ENCODE results near the gene FNTB.
A peak's percentile ranks its signal among the peaks of the same experiment; 100 is the strongest.

FNTB gene

DNA sequence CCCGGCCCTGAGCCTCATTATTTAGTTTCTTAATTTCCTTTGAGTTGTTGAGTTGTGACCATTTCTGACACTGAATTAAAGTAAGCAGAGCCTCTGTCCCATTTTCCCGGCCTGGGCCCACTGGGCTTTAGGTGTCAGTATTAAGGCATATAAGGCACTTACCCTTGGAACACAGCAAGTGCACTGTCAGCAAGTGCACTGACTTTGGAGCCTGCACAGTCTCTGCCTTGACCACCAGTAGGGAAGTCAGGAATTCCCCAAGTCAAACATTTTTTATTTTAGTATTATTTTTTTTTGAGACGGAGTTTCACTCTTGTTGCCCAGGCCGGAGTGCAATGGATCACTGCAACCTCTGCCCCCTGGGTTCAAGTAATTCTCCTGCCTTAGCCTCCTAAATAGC is 59.0 kb downstream of the FNTB start:
- DNase-seq (ENCODE audit: low read depth, low spot score) = no peak

DNA sequence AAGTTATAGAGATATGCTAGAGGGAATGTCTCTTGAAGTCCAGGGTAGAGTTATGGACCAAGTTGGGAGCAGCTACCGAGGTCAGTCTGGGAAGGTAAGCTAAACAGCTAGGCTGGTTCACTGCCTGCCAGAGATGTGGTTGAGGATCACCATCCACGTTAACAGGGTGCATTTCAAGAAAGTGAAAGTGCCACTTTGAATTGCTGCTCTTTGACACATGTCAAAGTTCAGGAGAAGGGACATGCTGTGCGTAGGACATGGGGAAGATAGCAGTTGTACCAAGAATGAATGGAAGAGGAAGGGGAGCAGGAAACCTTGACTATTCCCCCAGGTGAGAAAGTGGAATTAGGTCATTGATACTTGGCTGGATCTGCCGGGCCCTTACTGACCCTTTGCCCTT is 66.1 kb downstream of the FNTB start:
- DNase-seq (ENCODE audit: low read depth, low spot score) = no peak

DNA sequence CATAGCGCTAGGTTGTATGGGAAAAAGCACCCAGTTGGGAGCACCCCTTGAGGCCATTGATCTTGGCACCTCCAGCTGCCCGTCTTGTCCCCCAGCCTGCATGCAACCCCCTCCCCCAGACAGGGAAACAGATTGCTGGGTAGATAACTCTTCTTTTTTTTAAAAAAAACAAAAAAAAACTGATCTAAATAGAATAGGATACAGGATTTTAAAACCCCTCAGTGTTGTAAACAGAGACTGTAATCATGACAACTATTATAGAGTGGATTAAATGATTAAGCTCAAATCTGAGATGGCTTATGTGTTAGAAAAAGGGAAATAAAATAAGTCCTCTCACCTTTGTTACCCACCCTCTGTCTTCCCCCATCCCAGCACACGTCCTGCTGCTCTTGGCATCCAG is 66.8 kb downstream of the FNTB start:
- DNase-seq (ENCODE audit: low read depth, low spot score) = no peak

DNA sequence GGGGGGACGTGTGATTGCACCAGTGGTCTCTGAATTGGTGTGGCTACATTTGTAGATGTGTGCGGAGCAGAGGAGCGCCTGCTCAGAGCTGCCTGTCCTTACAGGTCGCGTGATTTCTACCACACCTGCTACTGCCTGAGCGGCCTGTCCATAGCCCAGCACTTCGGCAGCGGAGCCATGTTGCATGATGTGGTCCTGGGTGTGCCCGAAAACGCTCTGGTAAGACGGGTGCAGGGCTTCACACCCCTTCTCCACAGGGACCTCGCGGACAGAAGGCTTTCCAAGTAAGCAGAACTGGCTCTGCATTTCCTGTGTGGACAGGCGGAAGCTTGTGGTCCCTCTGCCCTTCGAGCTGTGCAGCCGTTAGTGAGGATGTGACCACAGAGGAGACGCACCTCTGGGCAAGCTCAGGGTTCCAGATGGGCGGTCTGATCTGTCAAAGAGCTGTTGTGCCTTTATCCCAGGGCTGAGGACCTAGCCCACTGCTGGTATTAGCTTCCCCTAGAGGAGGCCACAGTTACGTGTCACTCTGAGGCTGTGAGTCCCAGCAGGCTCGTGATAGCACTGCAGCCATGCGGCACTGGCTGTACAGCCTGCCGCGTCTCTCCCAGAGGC is 67.9 kb downstream of the FNTB start:
- DNase-seq (ENCODE audit: low read depth, low spot score) = no peak

DNA sequence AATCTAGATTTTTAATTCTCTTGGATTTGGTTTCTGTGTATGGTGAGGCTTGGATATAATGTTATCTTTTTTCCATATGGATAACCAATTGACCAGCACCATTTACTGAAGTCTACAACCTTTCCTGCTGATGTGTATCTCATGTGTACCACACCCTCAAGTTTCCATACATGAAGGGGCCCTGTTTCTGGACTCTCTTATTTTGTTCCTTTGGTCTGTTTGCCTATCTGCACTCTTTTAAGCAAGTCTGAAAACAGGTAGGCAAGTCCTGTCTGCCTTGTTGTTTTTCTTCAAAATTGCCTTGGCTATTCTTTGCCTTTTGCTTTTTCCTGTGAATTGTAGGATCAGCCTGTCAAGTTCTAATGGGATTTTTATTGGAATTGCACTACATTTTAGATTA is 71.0 kb downstream of the FNTB start:
- DNase-seq (ENCODE audit: low read depth, low spot score) = no peak

DNA sequence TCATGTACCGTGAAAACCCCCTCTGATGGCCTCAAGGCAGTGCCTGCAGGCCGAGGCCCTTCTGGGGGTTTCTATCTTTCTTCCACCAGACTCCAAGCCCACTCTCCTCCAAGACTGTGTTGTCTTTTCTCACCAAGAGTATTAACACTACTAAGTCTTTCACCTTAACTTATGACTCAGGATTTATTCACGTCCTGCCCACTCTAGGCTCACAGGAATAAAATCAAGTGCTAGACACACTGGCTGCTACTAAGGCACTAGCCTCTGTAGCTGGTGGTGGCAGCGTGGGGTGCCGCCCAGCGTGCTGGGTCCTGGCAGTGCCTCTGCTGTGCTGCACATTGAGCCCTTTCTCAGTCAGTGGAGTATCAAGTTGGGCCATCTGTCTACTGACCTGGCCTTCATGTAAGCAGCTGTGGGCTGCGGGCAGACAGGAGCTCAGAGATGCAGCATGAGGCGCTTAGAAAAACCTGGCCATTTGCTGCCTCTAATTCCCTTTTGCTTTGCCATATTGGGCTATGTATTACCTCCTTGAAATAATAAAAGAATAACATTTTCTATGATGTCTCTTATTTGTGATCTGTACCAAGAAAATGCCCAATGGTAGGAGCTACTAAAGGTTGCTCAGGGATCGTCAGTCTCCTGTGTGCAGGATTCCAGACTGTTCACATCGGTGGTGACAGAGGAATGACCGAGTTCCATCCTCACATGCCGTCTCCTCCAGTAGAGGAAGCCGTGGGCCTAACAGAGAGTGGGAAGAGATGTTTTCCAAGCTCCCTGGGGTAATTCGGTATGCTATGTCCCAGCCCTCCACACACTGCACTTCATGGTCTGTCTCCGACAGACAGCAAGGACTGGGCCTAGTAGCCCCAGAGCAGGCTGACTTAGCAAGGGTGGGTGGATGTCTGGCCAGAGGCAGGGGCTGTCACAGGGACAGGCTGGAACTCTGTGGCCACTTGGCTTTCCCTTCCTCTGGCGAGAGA is 75.7 kb downstream of the FNTB start:
- DNase-seq (ENCODE audit: low read depth, low spot score) = no peak

DNA sequence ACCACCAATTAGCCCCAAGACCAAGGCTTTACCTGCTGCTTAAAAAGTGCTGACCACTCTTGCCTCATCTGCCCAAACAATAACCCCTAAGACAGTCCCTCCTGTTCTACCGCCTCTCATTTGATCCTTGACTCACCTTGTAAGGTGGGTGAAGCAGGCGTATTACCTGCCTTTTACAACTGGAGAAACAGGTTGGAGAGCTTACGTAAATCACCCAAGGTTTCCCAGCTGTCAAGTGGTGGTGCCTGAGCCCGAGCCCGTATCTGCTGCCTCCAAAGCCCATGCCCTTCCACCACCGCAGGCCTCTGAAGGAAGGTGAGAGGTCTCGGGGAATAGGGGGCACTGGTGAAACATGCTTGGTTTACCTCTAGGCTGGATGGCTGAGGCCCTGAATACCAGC is 79.0 kb downstream of the FNTB start:
- no peak for DNase-seq (ENCODE audit: low read depth, low spot score)

DNA sequence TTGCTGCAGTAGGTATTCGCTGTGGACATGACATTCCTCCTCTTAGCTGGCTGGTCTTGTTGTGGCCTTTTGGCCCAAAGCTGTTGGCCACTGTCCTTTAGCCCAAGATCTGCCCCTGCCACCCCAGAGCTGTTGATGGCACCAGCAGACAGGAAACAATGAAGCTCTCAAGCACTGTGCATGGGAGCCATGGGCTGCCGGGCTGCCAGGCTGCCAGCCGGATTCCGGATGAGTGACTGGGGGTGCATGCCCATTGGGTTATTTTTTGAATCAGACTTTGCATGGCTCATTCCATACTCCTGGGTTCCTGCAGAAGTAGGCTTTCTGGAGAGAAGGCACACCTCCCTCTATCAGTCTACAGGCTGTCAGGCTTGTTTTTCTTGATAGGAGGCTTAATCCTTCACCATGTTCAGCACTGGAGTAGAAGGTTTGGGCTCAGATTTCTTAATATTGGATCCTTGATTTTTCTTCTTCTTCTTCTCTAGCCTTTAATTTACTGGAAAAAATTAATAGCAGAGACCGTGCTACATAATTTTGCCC is 83.2 kb downstream of the FNTB start:
- DNase-seq (ENCODE audit: low read depth, low spot score) = no peak

DNA sequence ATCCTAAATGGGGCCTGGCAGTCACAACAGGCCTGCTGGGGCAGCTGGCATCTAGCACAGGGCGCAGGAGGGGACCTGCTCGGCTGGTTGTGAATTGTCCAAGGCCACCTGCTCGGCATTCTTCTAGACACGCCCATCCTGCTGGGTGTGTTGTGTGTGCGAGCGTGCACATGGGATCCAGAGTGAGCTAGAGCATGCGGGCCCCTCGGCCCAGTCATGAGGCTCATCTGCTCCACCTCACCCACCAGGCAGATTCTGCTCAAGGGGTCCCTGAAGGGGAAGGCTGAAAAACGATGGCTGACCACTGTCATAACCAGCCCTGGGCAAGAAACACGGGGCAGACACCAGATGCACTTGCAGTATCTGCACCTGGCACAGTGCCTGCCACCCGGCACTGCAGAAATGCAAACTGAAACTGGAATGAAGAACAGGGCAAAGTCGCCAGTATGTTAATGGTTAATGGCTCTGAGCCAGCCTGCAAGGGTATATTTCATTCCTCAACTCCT is 83.8 kb downstream of the FNTB start:
- DNase-seq (ENCODE audit: low read depth, low spot score) = peak; percentile 17

DNA sequence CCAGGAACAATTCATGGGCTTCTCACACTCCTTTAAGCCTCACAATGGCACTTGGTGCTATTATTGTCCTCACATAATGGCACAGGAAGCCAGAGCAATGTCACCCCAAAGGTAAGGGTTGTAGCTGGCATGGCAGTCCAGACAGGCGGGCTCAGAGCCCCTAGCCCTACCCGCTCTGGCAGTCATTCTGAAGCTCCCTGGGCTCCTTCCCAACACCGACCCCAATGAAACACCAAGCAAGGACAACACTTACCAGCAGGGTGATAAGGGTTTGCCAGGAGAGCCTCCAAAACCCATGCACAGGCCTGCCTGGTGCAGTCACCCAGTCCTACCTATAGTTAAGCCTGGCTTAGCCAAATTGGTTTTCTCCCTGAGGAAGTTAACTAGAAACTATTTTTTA is 84.8 kb downstream of the FNTB start:
- DNase-seq (ENCODE audit: low read depth, low spot score) = no peak

DNA sequence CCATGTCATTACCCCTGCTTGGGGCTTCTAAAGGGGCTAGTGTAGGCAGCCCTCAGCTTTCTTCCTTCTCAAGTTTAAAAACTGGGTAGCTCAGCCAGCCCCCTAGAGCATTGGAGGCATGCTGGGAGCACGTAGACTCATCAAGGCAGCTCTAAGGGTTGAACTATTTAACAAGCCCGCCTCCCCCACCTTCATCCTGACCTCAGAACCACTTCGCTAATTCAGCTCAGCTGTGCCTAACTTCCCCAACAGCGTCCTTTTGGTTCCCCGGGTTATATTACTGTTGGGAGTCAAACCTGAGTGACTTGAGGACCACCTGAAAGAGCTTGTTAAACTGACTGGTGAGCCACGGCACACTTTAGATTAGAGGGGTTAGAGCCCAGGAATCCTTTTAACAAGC is 85.6 kb downstream of the FNTB start:
- no peak for DNase-seq (ENCODE audit: low read depth, low spot score)

DNA sequence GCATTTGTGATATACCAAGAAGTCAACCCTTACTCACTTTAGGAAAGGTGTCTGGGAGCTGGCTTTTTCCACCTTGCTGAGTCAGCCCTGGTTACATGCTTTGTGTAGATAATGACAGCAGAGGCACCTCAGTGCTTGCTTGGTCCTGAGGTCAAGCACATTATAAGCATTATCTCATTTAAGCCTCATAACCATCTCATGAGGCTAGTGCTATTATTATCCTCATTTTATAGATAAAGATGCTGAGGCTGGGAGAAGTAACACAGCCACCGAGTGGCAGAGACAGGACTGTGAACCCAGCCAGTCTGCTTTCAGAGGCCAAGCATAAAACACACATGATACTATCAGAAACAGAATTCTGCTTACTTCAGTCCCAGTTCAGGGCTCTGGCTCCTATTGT is 86.2 kb downstream of the FNTB start:
- no peak for DNase-seq (ENCODE audit: low read depth, low spot score)

DNA sequence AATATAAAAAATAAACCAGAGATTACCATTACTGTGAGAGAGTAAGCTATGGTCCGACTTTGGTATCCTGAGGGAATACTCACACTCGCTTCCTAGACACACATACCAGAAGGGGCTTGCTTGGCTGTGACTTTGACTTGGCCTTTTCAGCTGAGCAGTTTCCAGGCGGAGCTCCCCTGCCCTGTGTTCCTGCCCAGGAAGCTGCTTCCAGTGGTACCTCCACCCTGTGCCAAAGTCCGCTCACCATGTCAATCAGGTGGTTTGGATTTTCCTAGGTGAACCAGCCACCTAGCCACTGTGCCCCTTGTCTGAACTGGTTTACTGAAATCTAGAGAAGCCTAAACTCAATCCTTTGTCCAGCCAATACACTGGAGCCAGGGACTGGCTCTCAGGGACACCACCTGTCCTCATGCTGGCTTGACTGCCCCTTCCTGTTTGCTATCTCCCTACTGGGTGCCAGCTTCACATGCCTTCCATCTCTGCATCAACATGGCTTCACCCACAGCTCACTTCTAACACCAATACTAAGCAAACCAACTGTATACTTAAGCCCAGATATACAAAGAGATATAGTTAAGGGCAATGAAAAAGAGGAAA is 87.0 kb downstream of the FNTB start:
- DNase-seq (ENCODE audit: low read depth, low spot score) = no peak

DNA sequence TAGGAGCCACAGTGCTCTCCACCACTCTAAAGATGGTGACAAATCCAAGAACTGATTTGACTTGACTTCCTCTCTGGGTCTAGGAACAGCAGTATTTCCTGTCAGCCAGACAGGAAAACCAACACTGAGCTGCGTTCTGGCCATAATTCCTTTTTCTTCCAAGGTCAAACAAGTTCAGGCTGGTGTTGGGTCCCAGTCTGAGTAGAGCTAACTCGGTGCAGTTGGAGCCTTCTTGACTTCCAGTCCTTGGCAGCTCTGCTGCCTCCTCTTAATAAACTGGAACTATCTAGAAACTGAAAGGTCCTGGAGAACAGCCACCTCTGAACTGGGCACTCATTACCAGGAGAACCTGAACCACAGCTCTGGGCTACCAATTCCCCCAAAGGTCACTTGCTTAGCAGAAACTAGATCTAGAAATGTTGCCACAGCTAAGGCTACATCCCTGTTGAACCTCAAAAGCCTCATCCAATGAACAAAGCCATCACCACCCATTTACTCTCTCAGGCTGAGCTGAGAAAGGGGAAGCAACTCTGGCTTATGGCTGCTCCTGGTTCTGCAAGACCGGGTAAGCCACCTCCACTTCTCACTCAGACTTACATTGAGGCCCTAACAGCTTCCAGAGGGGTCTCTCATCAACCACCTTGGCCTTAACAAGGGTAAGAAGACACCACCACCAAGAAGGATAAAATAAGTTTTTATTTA is 87.9 kb downstream of the FNTB start:
- DNase-seq (ENCODE audit: low read depth, low spot score) = no peak

DNA sequence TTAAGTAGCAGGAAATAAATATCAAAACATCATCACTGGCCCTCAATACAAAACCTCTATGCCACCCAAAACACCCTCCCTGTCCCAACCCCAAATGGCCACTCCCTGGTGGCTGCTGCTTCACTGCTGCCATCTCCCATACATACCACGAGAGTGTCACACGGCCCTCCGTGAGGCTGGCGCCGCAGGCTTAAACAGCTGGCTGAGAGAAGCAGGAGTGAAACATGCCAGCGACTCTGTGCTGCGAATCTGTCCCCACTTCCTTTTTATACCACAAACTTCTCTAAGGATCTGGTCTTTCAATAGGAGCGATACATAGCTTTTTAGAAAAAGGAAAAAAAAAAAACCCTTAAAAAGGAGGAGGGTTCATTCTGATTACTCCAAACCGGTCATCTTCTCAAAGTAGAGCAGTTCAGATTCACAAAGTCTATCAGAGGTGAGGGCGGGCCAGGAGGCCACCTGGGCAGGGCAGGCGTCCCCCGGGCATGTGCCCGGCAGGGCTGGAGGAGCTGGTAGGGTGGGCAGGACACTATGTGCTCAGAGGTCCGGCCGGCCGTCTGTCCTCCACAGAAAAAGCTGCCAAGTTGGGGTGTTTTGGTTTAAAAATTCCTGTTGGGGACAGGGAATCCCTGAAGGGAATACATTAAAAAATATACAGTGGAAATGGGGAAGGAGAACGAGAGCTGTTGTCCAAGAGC is 89.1 kb downstream of the FNTB start:
- DNase-seq (ENCODE audit: low read depth, low spot score) = no peak

DNA sequence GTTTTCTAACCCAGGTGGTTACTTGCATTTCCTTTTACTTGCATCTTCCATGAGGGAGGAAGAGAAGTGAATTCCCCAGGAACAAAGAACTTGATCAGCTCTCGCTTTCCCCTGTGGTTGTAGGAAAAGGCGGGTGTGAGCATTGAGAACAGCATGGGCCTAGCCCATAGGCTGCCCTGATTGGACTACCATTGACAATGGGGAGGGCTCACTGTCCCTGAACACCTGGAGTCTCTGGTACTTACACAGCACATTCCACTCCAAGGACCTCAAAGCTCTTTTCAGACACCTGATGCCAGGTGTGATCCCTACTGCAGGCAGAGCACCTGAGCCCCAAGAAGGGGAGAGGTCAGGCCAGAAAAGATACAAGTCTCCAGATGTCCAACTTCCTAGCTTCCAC is 90.6 kb downstream of the FNTB start:
- no peak for DNase-seq (ENCODE audit: low read depth, low spot score)

DNA sequence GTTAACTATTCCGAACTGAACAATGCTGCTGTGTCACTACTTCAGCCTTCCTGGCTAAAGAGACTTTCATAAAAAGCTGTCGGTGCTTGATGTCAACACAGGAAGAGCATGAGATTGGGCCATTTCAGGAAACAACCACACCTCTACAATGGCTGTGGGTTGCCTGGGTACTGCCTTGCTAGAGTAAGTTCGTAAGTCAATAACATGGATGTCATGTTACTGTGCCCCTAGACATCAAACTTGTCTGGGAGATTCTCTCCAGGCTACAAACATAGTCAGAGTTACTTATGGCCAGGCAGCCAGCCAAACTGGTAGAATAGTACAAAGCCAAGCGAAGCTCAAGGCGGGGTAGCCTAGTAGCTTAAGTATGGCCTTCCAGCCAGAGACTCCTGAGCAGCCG is 92.5 kb downstream of the FNTB start:
- no peak for DNase-seq (ENCODE audit: low read depth, low spot score)

DNA sequence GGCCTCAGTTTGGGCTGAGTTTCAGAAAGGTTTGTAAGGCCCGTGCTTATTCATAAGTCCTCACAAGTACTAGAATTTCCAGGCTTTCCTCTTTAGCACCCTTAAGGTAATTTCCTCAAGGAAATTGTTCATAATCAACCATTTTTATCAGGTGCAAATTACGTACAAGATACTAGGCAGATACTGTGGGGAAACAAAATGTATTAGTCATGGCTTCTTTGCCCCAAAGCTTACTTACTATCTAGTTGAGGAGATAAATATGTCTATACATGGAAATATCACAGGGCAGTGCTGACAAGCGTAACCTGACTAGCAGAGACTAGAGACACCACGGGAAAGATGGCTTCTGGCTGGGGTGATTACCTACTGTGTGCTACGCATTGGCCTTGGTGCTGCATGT is 93.1 kb downstream of the FNTB start:
- no peak for DNase-seq (ENCODE audit: low read depth, low spot score)

DNA sequence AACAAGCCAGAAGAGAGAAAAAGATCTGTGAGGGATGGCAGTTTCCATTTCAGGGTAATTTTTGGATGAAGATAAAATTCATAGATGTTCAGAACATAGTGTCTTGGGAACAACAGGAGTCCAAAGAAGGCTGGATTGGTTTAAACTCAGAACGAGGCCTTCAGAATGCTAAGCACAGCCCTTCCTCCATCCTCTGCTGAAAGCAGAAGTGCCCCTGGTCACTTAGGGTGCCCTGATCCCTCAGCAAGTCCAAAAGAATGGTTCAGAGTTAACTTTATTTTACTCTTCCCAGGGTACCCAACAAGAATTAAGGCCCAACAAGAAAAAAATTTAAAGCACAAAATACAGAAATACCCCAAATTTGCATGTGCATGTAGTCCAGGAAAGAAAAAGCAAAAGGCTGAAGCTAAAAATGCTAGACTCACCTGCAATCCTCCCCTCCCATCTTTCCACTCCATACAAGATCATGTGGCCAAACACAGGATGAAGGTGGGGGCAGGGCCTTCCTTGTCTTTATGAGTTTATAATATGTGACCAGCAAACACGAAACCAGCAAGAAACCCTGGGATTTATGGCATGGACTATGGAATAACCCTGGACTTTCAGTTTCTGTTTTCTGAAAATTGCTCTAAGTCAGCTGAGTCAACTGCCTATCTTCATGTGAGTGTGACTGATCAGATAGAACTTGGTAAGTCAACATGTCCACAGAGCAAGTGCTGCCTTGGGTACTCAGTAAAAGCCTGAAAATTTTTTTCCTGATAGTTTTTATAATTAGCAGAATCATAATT is 94.5 kb downstream of the FNTB start:
- no peak for DNase-seq (ENCODE audit: low read depth, low spot score)

DNA sequence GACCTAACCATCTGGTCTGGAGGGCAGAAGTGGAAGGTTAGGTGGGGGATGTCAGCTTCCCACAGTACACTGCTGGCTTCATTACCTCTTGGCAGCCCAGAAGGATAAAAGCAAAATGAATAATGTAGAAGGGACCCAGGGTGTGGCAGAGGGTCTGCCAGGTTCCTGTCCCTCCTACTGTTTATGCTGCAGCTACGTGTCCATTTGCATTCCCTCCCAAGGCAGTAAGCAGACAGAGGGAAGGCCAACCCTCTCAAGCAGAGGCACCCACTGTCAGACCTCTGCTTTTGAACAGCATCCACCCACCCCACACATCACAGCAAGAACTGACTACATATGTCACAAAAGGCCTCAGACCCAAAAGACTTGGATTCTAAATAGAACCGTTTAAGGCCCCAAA is 96.2 kb downstream of the FNTB start:
- DNase-seq (ENCODE audit: low read depth, low spot score) = no peak

Data from astrocyte of the hippocampus (primary cell).